AG04449 (cell line): ENCODE results near the gene APH1A.
A peak's percentile ranks its signal among the peaks of the same experiment; 100 is the strongest.

Experiments used
- CTCF ChIA-PET: fragments of 350-600 bp; formaldehyde crosslinking; extraction: SDS; loops from one replicate; lab custom pipeline; 2021; ENCODE audit warnings: antibody characterized with exemption; lab: Yijun Ruan, JAX
- POLR2A ChIA-PET: fragments of 400-600, 350-600 bp; formaldehyde crosslinking; extraction: SDS; loops from one replicate; lab custom pipeline; 2020; ENCODE audit warnings: antibody characterized with exemption, inconsistent platforms; lab: Yijun Ruan, JAX
- DNase-seq: peaks from one replicate; pipeline ENCODE4 v3.0.0-alpha.2; 2010; ENCODE audit warnings: low read depth, low spot score
- H3K4me3 ChIP-seq: 2 replicates; pipeline ENCODE4 v1.5.1; 2011; ENCODE audit warnings: low read depth, mild to moderate bottlenecking, control low read depth, low read length
- CTCF ChIP-seq: IDR thresholded peaks from one replicate; pipeline ENCODE4 v1.5.1; 2011; ENCODE audit warnings: mild to moderate bottlenecking, moderate library complexity, low read length, control low read depth, inconsistent platforms; ENCODE audit not compliant: insufficient read depth; ENCODE audit errors: missing control alignments

APH1A gene

GRCh38 chr1:150299716-150300115 is 30.9 kb upstream of the APH1A start:
- CTCF ChIA-PET = interaction anchor here (1.6 kb wide), 1 partner anchor 44 kb away, joined by 4 read pairs; no protein-coding TSS in a partner anchor
- no peak for TF ChIP-seq CTCF
- DNase-seq = no peak
- POLR2A ChIA-PET = no interaction called here
- no peak overlapping the region for H3K4me3 ChIP-seq

GRCh38 chr1:150295476-150295875 is 26.7 kb upstream of the APH1A start:
- POLR2A ChIA-PET = no interaction called here
- CTCF ChIA-PET = interaction anchor here (1.0 to 2.0 kb wide), 3 partner anchors 15 to 40 kb away, joined by 3 to 9 read pairs (median 5); no protein-coding TSS in a partner anchor
- H3K4me3 ChIP-seq = no peak overlapping the region
- TF ChIP-seq CTCF = no peak
- no peak for DNase-seq

- CTCF ChIA-PET = interaction anchor here (0.6 kb wide), 1 partner anchor 38 kb away, joined by 3 read pairs; no protein-coding TSS in a partner anchor
- POLR2A ChIA-PET = no interaction called here
- DNase-seq = no peak
- peak within 1 kb of the TSS; percentile 97 for H3K4me3 ChIP-seq
- no peak for TF ChIP-seq CTCF
Observed at GRCh38 chr1:150293433-150294253, 24.8 kb upstream of the APH1A start, which contains the start of gene MRPS21. MRPS21 (plus strand) TSS chr1:150293861; CDS start chr1:150294367, 506 bp downstream.

- H3K4me3 ChIP-seq = no peak overlapping the region
- no peak for DNase-seq
- no peak for TF ChIP-seq CTCF
- ChIA-PET POLR2A (no interaction called here), CTCF (interaction anchor here (22.1 kb wide), 1 partner anchor 33 kb away, joined by 623 read pairs; the partner anchor contains the start of gene CA14)
Observed at GRCh38 chr1:150288822-150289221, 20.0 kb upstream of the APH1A start.

- no peak overlapping the region for H3K4me3 ChIP-seq
- DNase-seq = no peak
- TF ChIP-seq CTCF = no peak
- ChIA-PET CTCF (interaction anchor here (22.1 kb wide), 1 partner anchor 32 kb away, joined by 623 read pairs; the partner anchor contains the start of gene CA14), POLR2A (no interaction called here)
Observed at GRCh38 chr1:150288382-150288781, 19.6 kb upstream of the APH1A start.

- DNase-seq = no peak
- no peak for TF ChIP-seq CTCF
- POLR2A ChIA-PET = interaction anchor here (1.0 kb wide), 1 partner anchor 26 kb away, joined by 3 read pairs; the partner anchor contains the start of gene CA14
- H3K4me3 ChIP-seq = peak overlapping the region; percentile 91
- CTCF ChIA-PET = interaction anchor here (6.0 to 22.1 kb wide), 2 partner anchors 12 to 27 kb away, joined by 84 to 623 read pairs; partner anchors contain the start of genes APH1A, C1orf54 and CA14
Observed at GRCh38 chr1:150283260-150283659, 14.4 kb upstream of the APH1A start.
